Lower lobe of right lung (tissue), 2 donors: ENCODE data around the gene NIBAN1. TPM values are rescaled to one million over a fixed set of nuclear protein-coding genes. Genes with fewer than 3 reads are reported as not detected.
"Not testable (repeated sequence)": the region's sequence is repeated elsewhere in the genome, so short reads cannot be mapped to it uniquely, and the experiment has no call there.

ENCODE experiments used
- ATAC-seq, 2 donors: fragments of 200-7000 bp; cut with Tn5 transposase; one replicate each; pipeline ENCODE4 v1.9.1; 2020 to 2022; ENCODE audit warnings: mild to moderate bottlenecking in 2 of 2, moderate library complexity in 2 of 2
- DNase-seq: peaks from one replicate; pipeline ENCODE4 v3.0.0-alpha.2; 2020
- H3K27ac ChIP-seq: fragments of 200-600 bp; one replicate; pipeline ENCODE4 v1.8.0; 2022
- H3K27me3 ChIP-seq: fragments of 200-600 bp; one replicate; pipeline ENCODE4 v1.8.0; 2022; ENCODE audit warnings: low read depth
- H3K36me3 ChIP-seq: fragments of 200-600 bp; one replicate; pipeline ENCODE4 v1.8.0; 2022; ENCODE audit warnings: mild to moderate bottlenecking
- H3K4me1 ChIP-seq: fragments of 200-600 bp; one replicate; pipeline ENCODE4 v1.8.0; 2022
- H3K4me3 ChIP-seq: fragments of 200-600 bp; one replicate; pipeline ENCODE4 v1.8.0; 2022; ENCODE audit warnings: mild to moderate bottlenecking
- H3K9me3 ChIP-seq: fragments of 200-600 bp; one replicate; pipeline ENCODE4 v1.8.0; 2022
- CTCF ChIP-seq: fragments of 200-600 bp; IDR thresholded peaks from one replicate; pipeline ENCODE4 v1.8.0; 2022; ENCODE audit warnings: antibody characterized with exemption, mild to moderate bottlenecking
- intact Hi-C: fragments of 100-400 bp; cut with DNase I; formaldehyde crosslinking; loops from one replicate; pipeline ENCODE4 v1.11.0; 2022
- total RNA-seq: library from RNA; stranded (reverse); fragmentation: NEBNext Ultra II Directional; extraction: Animal tissue kit (Norgen Biotek cat#: 25700); gene quantifications from one replicate; pipeline ENCODE4 v1.2.1, GENCODE V29; 2021
- donor health status: DM: no; HTN: yes; CAD: no; lungs with severe emphysema.

NIBAN1 gene
- total RNA-seq, 1 donor from 2014 or later = 44.8 TPM

GRCh38 chr1:185014941-185015340 is 40.6 kb upstream of the NIBAN1 start:
- intact Hi-C loops = no loop called here
- no peak for ATAC-seq

GRCh38 chr1:185010361-185010760 is 36.1 kb upstream of the NIBAN1 start:
- no peak for ATAC-seq
- H3K27ac ChIP-seq = no peak overlapping the region
- intact Hi-C loops = no loop called here
- no peaks in the 10 kb centered on the region for H3K4me1 ChIP-seq
- no peaks in the 10 kb centered on the region for H3K36me3 ChIP-seq
- DNase-seq = no peak
- H3K4me3 ChIP-seq = no peak overlapping the region
- H3K9me3 ChIP-seq = no peaks in the 10 kb centered on the region
- H3K27me3 ChIP-seq = no peaks in the 10 kb centered on the region
- TF ChIP-seq CTCF = no peak

More at GRCh38 chr1:185014941-185015340, 40.6 kb upstream of the NIBAN1 start:
- H3K4me1 ChIP-seq = no peaks in the 10 kb centered on the region
- H3K9me3 ChIP-seq = no peaks in the 10 kb centered on the region
- no peak for DNase-seq
- H3K36me3 ChIP-seq = no peaks in the 10 kb centered on the region
- H3K27me3 ChIP-seq = no peaks in the 10 kb centered on the region
- TF ChIP-seq CTCF = no peak
- no peak overlapping the region for H3K4me3 ChIP-seq
- H3K27ac ChIP-seq = no peak overlapping the region

- H3K27ac ChIP-seq = no peak overlapping the region
- no peaks in the 10 kb centered on the region for H3K4me1 ChIP-seq
- H3K4me3 ChIP-seq = no peak overlapping the region
- DNase-seq = no peak
- H3K36me3 ChIP-seq = no peaks in the 10 kb centered on the region
- H3K9me3 ChIP-seq = no peaks in the 10 kb centered on the region
- no peak for ATAC-seq
- intact Hi-C loops = no loop called here
- no peak for TF ChIP-seq CTCF
- no peaks in the 10 kb centered on the region for H3K27me3 ChIP-seq
These were observed 34.5 kb upstream of the NIBAN1 start for GRCh38 chr1:185008838-185009237.

GRCh38 chr1:185001312-185001880 is 27.1 kb upstream of the NIBAN1 start:
- H3K9me3 ChIP-seq, H3K4me3 ChIP-seq, H3K27ac ChIP-seq, H3K27me3 ChIP-seq, DNase-seq, ATAC-seq, H3K36me3 ChIP-seq, intact Hi-C loops, H3K4me1 ChIP-seq: not testable (repeated sequence)

- H3K36me3 ChIP-seq, H3K4me3 ChIP-seq, H3K9me3 ChIP-seq, intact Hi-C loops, H3K27ac ChIP-seq, DNase-seq, ATAC-seq, H3K4me1 ChIP-seq, H3K27me3 ChIP-seq: not testable (repeated sequence)
These were observed 25.7 kb upstream of the NIBAN1 start for GRCh38 chr1:184999974-185000373.

GRCh38 chr1:184994301-184994700 is 20.0 kb upstream of the NIBAN1 start:
- no peaks in the 10 kb centered on the region for H3K4me1 ChIP-seq
- H3K36me3 ChIP-seq = no peaks in the 10 kb centered on the region
- intact Hi-C loops = no loop called here
- no peak overlapping the region for H3K4me3 ChIP-seq
- H3K27me3 ChIP-seq = no peaks in the 10 kb centered on the region
- DNase-seq (no peak), ATAC-seq (no peak)
- TF ChIP-seq CTCF = no peak
- H3K27ac ChIP-seq = no peak overlapping the region
- no peaks in the 10 kb centered on the region for H3K9me3 ChIP-seq

GRCh38 chr1:184992271-184992670 is 18.0 kb upstream of the NIBAN1 start:
- DNase-seq (no peak), ATAC-seq (no peak)
- Histone ChIP-seq H3K9me3 (no peaks in the 10 kb centered on the region), H3K4me1 (no peaks in the 10 kb centered on the region), H3K36me3 (no peaks in the 10 kb centered on the region), H3K27me3 (no peaks in the 10 kb centered on the region), H3K4me3 (no peak overlapping the region), H3K27ac (no peak overlapping the region)
- TF ChIP-seq CTCF = no peak
- intact Hi-C loops = no loop called here
